Keratinocyte (primary cell): ENCODE results near the gene CMSS1.

Experiments
- EZH2 ChIP-seq: IDR thresholded peaks from one replicate; pipeline ENCODE4 v1.6.1; 2012; ENCODE audit warnings: inconsistent platforms, mild to moderate bottlenecking, low read length, moderate library complexity
- TF ChIP-seq, protein P1 (sequence below), 3 experiments: IDR thresholded peaks in 1 of 3; conservative IDR thresholded peaks in 1 of 3; optimal IDR thresholded peaks in 1 of 3; 2 replicates in 2 of 3; 3 replicates in 1 of 3; pipeline versions ENCODE3 to v1.5.1; 2011; ENCODE audit warnings: low read length in 3 of 3, mild to moderate bottlenecking in 3 of 3, moderate library complexity in 2 of 3, control low read depth in 1 of 3, inconsistent platforms in 1 of 3; ENCODE audit not compliant: insufficient read depth in 2 of 3; ENCODE audit errors: extremely low read depth in 1 of 3

DNA sequence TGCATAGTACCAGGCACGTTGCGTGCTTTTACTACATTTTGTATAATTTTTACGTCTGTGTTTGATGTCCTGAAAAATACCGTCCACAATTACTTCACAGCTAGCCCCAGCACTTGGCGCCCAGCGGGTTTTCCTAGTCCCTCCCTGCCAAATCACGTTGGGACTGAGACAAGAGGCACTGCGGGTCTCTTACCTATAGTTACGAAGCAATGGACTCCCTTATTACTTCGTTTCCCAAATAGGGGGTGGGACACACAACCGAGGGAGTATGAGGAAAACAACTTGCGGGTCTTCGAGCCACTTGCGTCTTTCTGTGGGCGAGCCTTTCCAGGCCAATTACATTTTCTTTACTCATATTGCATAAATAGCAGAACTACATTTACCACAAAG is 620 bp upstream of the CMSS1 start:
- TF ChIP-seq, protein P1, sequence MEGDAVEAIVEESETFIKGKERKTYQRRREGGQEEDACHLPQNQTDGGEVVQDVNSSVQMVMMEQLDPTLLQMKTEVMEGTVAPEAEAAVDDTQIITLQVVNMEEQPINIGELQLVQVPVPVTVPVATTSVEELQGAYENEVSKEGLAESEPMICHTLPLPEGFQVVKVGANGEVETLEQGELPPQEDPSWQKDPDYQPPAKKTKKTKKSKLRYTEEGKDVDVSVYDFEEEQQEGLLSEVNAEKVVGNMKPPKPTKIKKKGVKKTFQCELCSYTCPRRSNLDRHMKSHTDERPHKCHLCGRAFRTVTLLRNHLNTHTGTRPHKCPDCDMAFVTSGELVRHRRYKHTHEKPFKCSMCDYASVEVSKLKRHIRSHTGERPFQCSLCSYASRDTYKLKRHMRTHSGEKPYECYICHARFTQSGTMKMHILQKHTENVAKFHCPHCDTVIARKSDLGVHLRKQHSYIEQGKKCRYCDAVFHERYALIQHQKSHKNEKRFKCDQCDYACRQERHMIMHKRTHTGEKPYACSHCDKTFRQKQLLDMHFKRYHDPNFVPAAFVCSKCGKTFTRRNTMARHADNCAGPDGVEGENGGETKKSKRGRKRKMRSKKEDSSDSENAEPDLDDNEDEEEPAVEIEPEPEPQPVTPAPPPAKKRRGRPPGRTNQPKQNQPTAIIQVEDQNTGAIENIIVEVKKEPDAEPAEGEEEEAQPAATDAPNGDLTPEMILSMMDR (optimal IDR thresholded peaks at IDR 0.05 in 1 of 3, IDR thresholded peaks at IDR 0.05 in 1 of 3, conservative IDR thresholded peaks at IDR 0.05 in 1 of 3; ENCODE audit: extremely low read depth in 1 of 3, insufficient read depth in 2 of 3, low read length in 3 of 3) = no peak
- no peak for TF ChIP-seq EZH2
